H9 (cell line): ENCODE measurements around the gene PPP2R3A. TPM values are rescaled to one million over a fixed set of nuclear protein-coding genes. Genes with fewer than 3 reads are reported as not detected.

ENCODE experiments used
- DNase-seq: peaks from one replicate; pipeline ENCODE4 v3.0.0-alpha.2; 2017
- H2AFZ ChIP-seq: one replicate; pipeline ENCODE4 v1.6.1; 2013; ENCODE audit warnings: mild to moderate bottlenecking, low read length, control low read depth, moderate library complexity
- H2AK5ac ChIP-seq: 2 replicates; pipeline ENCODE4 v1.6.1; 2013; ENCODE audit warnings: low read length, control low read depth, mixed read lengths; ENCODE audit not compliant: insufficient read length
- H2BK120ac ChIP-seq: one replicate; pipeline ENCODE4 v1.6.1; 2013; ENCODE audit warnings: low read depth, mild to moderate bottlenecking, low read length, control low read depth, inconsistent platforms; ENCODE audit not compliant: poor library complexity, severe bottlenecking
- H2BK12ac ChIP-seq: 2 replicates; pipeline ENCODE4 v1.6.1; 2013; ENCODE audit warnings: low read length, control low read depth, mixed read lengths, low read depth; ENCODE audit not compliant: insufficient read length
- H2BK15ac ChIP-seq: 2 replicates; pipeline ENCODE4 v1.6.1; 2013; ENCODE audit warnings: low read depth, low read length, control low read depth
- H2BK20ac ChIP-seq: one replicate; pipeline ENCODE4 v1.6.1; 2013; ENCODE audit warnings: low read depth, mild to moderate bottlenecking, low read length, control low read depth, inconsistent platforms; ENCODE audit not compliant: poor library complexity, severe bottlenecking
- H2BK5ac ChIP-seq: 2 replicates; pipeline ENCODE4 v1.6.1; 2013; ENCODE audit warnings: low read length, control low read depth, mixed read lengths; ENCODE audit not compliant: insufficient read length
- H3K14ac ChIP-seq: 2 replicates; pipeline ENCODE4 v1.6.1; 2013; ENCODE audit warnings: low read length, control low read depth; ENCODE audit not compliant: insufficient read depth
- H3K18ac ChIP-seq: 2 replicates; pipeline ENCODE4 v1.6.1; 2013; ENCODE audit warnings: low read depth, mild to moderate bottlenecking, mixed read lengths, low read length, control low read depth; ENCODE audit not compliant: insufficient read length
- H3K23ac ChIP-seq: 2 replicates; pipeline ENCODE4 v1.6.1; 2013; ENCODE audit warnings: low read length, control low read depth, mixed read lengths, low read depth; ENCODE audit not compliant: insufficient read length
- H3K23me2 ChIP-seq: 2 replicates; pipeline ENCODE4 v1.6.1; 2013; ENCODE audit warnings: low read depth, mild to moderate bottlenecking, mixed read lengths, low read length, control low read depth; ENCODE audit not compliant: insufficient read length, poor library complexity, severe bottlenecking
- H3K27ac ChIP-seq: 2 replicates; pipeline ENCODE4 v1.5.1; 2013; ENCODE audit warnings: low read length, control low read depth, mixed read lengths, low read depth; ENCODE audit not compliant: insufficient read length
- H3K27me3 ChIP-seq: 2 replicates; pipeline ENCODE4 v1.6.1; 2013; ENCODE audit warnings: low read length, control low read depth, inconsistent platforms; ENCODE audit not compliant: insufficient read depth
- H3K4ac ChIP-seq: 2 replicates; pipeline ENCODE4 v1.6.1; 2013; ENCODE audit warnings: low read depth, mild to moderate bottlenecking, control low read depth, inconsistent platforms, low read length, moderate library complexity
- H3K4me1 ChIP-seq: 2 replicates; pipeline ENCODE4 v1.6.1; 2013; ENCODE audit warnings: low read length, control low read depth, inconsistent platforms; ENCODE audit not compliant: insufficient read depth
- H3K4me2 ChIP-seq: 2 replicates; pipeline ENCODE4 v1.6.1; 2013; ENCODE audit warnings: low read length, control low read depth, mixed read lengths; ENCODE audit not compliant: insufficient read length, insufficient read depth
- H3K56ac ChIP-seq: 2 replicates; pipeline ENCODE4 v1.6.1; 2013; ENCODE audit warnings: low read depth, mild to moderate bottlenecking, mixed read lengths, low read length, control low read depth; ENCODE audit not compliant: insufficient read length
- H3K79me1 ChIP-seq: 2 replicates; pipeline ENCODE4 v1.6.1; 2013; ENCODE audit warnings: low read depth, mild to moderate bottlenecking, moderate library complexity, low read length, control low read depth, inconsistent platforms; ENCODE audit not compliant: insufficient read depth, poor library complexity, severe bottlenecking
- H3K79me2 ChIP-seq: 2 replicates; pipeline ENCODE4 v1.6.1; 2013; ENCODE audit warnings: low read length, control low read depth, inconsistent platforms; ENCODE audit not compliant: insufficient read depth
- H3K9ac ChIP-seq: 2 replicates; pipeline ENCODE4 v1.6.1; 2013; ENCODE audit warnings: low read length, control low read depth, mixed read lengths; ENCODE audit not compliant: insufficient read length; ENCODE audit errors: extremely low read depth
- H3K9me3 ChIP-seq: one replicate; pipeline ENCODE4 v1.6.1; 2013; ENCODE audit warnings: low read depth, low read length, inconsistent platforms; ENCODE audit not compliant: control insufficient read depth
- H3T11ph ChIP-seq: one replicate; pipeline ENCODE4 v1.6.1; 2013; ENCODE audit warnings: mild to moderate bottlenecking, low read length, control low read depth, inconsistent platforms
- H4K20me1 ChIP-seq: one replicate; pipeline ENCODE4 v1.6.1; 2013; ENCODE audit not compliant: control insufficient read depth, insufficient read length, insufficient read depth
- H4K5ac ChIP-seq: 2 replicates; pipeline ENCODE4 v1.6.1; 2013; ENCODE audit warnings: low read depth, mild to moderate bottlenecking, mixed read lengths, low read length, control low read depth; ENCODE audit not compliant: insufficient read length
- H4K8ac ChIP-seq: replicated peaks from 2 replicates; pipeline ENCODE4 v1.6.1; 2013; ENCODE audit warnings: low read length, control low read depth, mixed read lengths, low read depth; ENCODE audit not compliant: insufficient read length
- H4K91ac ChIP-seq: 2 replicates; pipeline ENCODE4 v1.6.1; 2013; ENCODE audit warnings: low read depth, mild to moderate bottlenecking, moderate library complexity, mixed read lengths, low read length, control low read depth; ENCODE audit not compliant: insufficient read length
- H3K27ac Mint-ChIP-seq, 3 experiments: 2 replicates in 2 of 3; 3 replicates in 1 of 3; pipeline ENCODE4 v1.8.0; 2020 to 2021; ENCODE audit warnings: mixed read lengths in 3 of 3, mild to moderate bottlenecking in 1 of 3, moderate library complexity in 1 of 3
- H3K27me3 Mint-ChIP-seq: 2 replicates; pipeline ENCODE4 v1.8.0; 2021; ENCODE audit warnings: low read depth, mild to moderate bottlenecking, moderate library complexity, mixed read lengths
- H3K36me3 Mint-ChIP-seq, 3 experiments: 2 replicates in 2 of 3; 3 replicates in 1 of 3; pipeline ENCODE4 v1.8.0; 2020 to 2021; ENCODE audit warnings: low read depth in 3 of 3, mixed read lengths in 3 of 3; ENCODE audit not compliant: insufficient read depth in 1 of 3
- H3K4me1 Mint-ChIP-seq, 2 experiments: 2 replicates each; pipeline ENCODE4 v1.8.0; 2020; ENCODE audit warnings: mixed read lengths in 2 of 2
- H3K4me3 Mint-ChIP-seq, 2 experiments: 2 replicates in 1 of 2; 3 replicates in 1 of 2; pipeline ENCODE4 v1.8.0; 2020 to 2021; ENCODE audit warnings: mild to moderate bottlenecking in 2 of 2, mixed read lengths in 2 of 2, moderate library complexity in 1 of 2
- H3K9me3 Mint-ChIP-seq, 2 experiments: 2 replicates in 1 of 2; 3 replicates in 1 of 2; pipeline ENCODE4 v1.8.0; 2020; ENCODE audit warnings: mild to moderate bottlenecking in 2 of 2, mixed read lengths in 2 of 2, moderate library complexity in 1 of 2
- WGBS: extraction: QIAGEN DNeasy Blood & Tissue Kit; methylation state at CpG from one replicate; pipeline ENCODE4 v1.1.7; 2013; ENCODE audit warnings: missing lambda C conversion rate, low lambda C conversion rate, mixed read lengths; ENCODE audit not compliant: insufficient read length; ENCODE audit errors: extremely low coverage; 5-methylcytosine and 5-hydroxymethylcytosine counted together
- total RNA-seq: library from RNA; stranded (reverse); gene quantifications from 2 replicates; pipeline ENCODE4 v1.2.1, GENCODE V29; 2021
- TF ChIP-seq, protein P1 (sequence below): fragments of 200-600 bp; sonication (generic); conservative IDR thresholded peaks from 3 replicates; pipeline ENCODE4 v1.8.0; 2021; ENCODE audit warnings: antibody characterized with exemption, mild to moderate bottlenecking

Gene PPP2R3A
- total RNA-seq, 1 experiment from 2014 or later: 12.4 TPM

DNA sequence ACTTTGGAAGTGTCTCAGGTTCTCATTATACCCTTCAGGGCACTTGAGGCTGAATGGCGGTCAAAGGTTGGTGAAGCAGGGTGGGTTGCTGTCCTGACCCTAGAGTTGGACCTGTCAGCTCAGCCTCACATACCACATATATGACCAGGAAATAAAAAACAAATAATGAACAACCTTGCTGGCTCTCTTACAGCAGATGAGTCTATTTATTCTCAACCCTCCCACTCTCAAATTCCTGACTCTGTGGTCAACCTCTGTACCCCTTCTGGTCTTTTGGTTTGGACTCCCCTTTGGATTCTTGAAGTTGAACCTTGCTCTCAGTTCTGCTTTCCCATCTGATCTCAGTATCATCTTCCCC lies 16.9 kb downstream of the PPP2R3A start:
- H3K14ac ChIP-seq: no peak overlapping the region
- H3K9me3 ChIP-seq: no peaks in the 10 kb centered on the region
- H3K79me2 ChIP-seq: no peaks in the 10 kb centered on the region
- no peak overlapping the region for H3K4me3 Mint-ChIP-seq
- no peak overlapping the region for H3K18ac ChIP-seq
- no peak overlapping the region for H4K8ac ChIP-seq
- no peak overlapping the region for H3T11ph ChIP-seq
- H3K27me3 ChIP-seq: no peaks in the 10 kb centered on the region
- H2AK5ac ChIP-seq: no peak overlapping the region
- no peak overlapping the region for H3K56ac ChIP-seq
- H4K20me1 ChIP-seq: no peaks in the 10 kb centered on the region
- no peaks in the 10 kb centered on the region; a peak in 1 of 7 replicates for H3K36me3 Mint-ChIP-seq
- H3K4me1 Mint-ChIP-seq: no peaks in the 10 kb centered on the region
- TF ChIP-seq, protein P1, sequence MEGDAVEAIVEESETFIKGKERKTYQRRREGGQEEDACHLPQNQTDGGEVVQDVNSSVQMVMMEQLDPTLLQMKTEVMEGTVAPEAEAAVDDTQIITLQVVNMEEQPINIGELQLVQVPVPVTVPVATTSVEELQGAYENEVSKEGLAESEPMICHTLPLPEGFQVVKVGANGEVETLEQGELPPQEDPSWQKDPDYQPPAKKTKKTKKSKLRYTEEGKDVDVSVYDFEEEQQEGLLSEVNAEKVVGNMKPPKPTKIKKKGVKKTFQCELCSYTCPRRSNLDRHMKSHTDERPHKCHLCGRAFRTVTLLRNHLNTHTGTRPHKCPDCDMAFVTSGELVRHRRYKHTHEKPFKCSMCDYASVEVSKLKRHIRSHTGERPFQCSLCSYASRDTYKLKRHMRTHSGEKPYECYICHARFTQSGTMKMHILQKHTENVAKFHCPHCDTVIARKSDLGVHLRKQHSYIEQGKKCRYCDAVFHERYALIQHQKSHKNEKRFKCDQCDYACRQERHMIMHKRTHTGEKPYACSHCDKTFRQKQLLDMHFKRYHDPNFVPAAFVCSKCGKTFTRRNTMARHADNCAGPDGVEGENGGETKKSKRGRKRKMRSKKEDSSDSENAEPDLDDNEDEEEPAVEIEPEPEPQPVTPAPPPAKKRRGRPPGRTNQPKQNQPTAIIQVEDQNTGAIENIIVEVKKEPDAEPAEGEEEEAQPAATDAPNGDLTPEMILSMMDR: no peak
- no peak overlapping the region for H2BK5ac ChIP-seq
- no peak overlapping the region for H2BK15ac ChIP-seq
- no peaks in the 10 kb centered on the region for H3K27me3 Mint-ChIP-seq
- H3K4ac ChIP-seq: no peak overlapping the region
- no peak overlapping the region for H2BK20ac ChIP-seq
- H3K27ac ChIP-seq: no peak overlapping the region
- H3K9ac ChIP-seq: no peak overlapping the region
- DNase-seq: no peak
- no peak overlapping the region for H3K27ac Mint-ChIP-seq
- H2BK12ac ChIP-seq: no peak overlapping the region
- WGBS: no CpG with 5 or more reads among the region's 1 CpG
- H3K23me2 ChIP-seq: no peaks in the 10 kb centered on the region
- no peak overlapping the region for H2AFZ ChIP-seq
- no peaks in the 10 kb centered on the region for H3K4me1 ChIP-seq
- H4K91ac ChIP-seq: no peak overlapping the region
- H3K23ac ChIP-seq: no peak overlapping the region
- peaks cover 6% of the 10 kb centered on the region for H3K79me1 ChIP-seq
- no peak overlapping the region for H3K4me2 ChIP-seq
- no peak overlapping the region for H2BK120ac ChIP-seq
- no peaks in the 10 kb centered on the region for H3K9me3 Mint-ChIP-seq
- no peak overlapping the region for H4K5ac ChIP-seq
